Anterior cingulate cortex (tissue), 58 donors: ENCODE results near the gene HIVEP3.
"Not testable (repeated sequence)": the region's sequence is repeated elsewhere in the genome, so short reads cannot be mapped to it uniquely, and the experiment has no call there.

Experiments used
- DNase-seq, 58 donors: peaks; one replicate each; lab custom pipeline; 2025; lab: John Stamatoyannopoulos, UW

The HIVEP3 gene

GRCh38 chr1:41560931-41561330, 357.8 kb downstream of the HIVEP3 start:
- DNase-seq, result no peak

- DNase-seq, result no peak
Observed at GRCh38 chr1:41560496-41560895, 358.2 kb downstream of the HIVEP3 start.

- DNase-seq, result no peak
Observed at GRCh38 chr1:41559331-41559730, 359.4 kb downstream of the HIVEP3 start.

GRCh38 chr1:41558761-41559171, 360.0 kb downstream of the HIVEP3 start:
- peak in 22 of 58 donors; percentile 6 to 47 (median 24) for DNase-seq

GRCh38 chr1:41557751-41558455, 360.8 kb downstream of the HIVEP3 start:
- no peak for DNase-seq

- DNase-seq, result not testable (repeated sequence)
Observed at GRCh38 chr1:41554746-41555145, 364.0 kb downstream of the HIVEP3 start.

- DNase-seq, result no peak
Observed at GRCh38 chr1:41547781-41548560, 370.8 kb downstream of the HIVEP3 start.

GRCh38 chr1:41547336-41547735, 371.4 kb downstream of the HIVEP3 start:
- no peak for DNase-seq

GRCh38 chr1:41546833-41547135, 371.9 kb downstream of the HIVEP3 start:
- DNase-seq, result peak in 3 of 58 donors; percentile 6 to 12 (median 7)

GRCh38 chr1:41545996-41546832, 372.5 kb downstream of the HIVEP3 start:
- no peak for DNase-seq

- DNase-seq, result no peak
Observed at GRCh38 chr1:41542196-41542930, 376.4 kb downstream of the HIVEP3 start.

- DNase-seq, result no peak
Observed at GRCh38 chr1:41541592-41541952, 377.1 kb downstream of the HIVEP3 start.

- DNase-seq, result no peak
Observed at GRCh38 chr1:41540886-41541591, 377.7 kb downstream of the HIVEP3 start.

- DNase-seq, result no peak
Observed at GRCh38 chr1:41539999-41540398, 378.7 kb downstream of the HIVEP3 start.

- no peak for DNase-seq
Observed at GRCh38 chr1:41539418-41539805, 379.3 kb downstream of the HIVEP3 start.

- DNase-seq, result no peak
Observed at GRCh38 chr1:41538741-41539417, 379.8 kb downstream of the HIVEP3 start.

GRCh38 chr1:41537788-41538351, 380.9 kb downstream of the HIVEP3 start:
- DNase-seq, result no peak

- DNase-seq, result no peak
Observed at GRCh38 chr1:41537251-41537650, 381.5 kb downstream of the HIVEP3 start.

- no peak for DNase-seq
Observed at GRCh38 chr1:41536361-41536802, 382.3 kb downstream of the HIVEP3 start.
